Measurements from ENCODE around the gene FEM1C. TPM values are rescaled to one million over a fixed set of nuclear protein-coding genes. Genes with fewer than 3 reads are reported as not detected.

Gene FEM1C
- total RNA-seq, 1 donor from 2014 or later = 28.7 TPM

DNA sequence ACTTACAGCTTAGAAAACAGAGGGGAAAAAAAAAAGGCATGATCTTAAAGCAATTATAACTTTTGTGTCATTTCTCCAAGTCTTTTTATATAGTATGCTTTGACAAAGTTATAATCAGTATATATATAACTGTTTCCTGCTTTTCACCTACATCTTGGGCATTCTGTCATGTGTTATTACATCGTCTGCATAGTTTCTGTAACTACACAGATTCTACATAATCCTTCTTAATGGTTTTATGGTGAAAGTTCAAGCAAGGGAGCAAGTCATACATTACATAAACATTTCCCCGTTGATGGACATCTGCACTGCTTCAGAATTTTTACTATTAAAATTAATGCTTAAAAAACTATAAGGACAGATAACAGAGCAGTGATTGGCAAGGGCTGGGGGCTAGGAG, 12.1 kb downstream of the FEM1C start:
- H4K20me1 ChIP-seq (ENCODE audit: low read depth) = peaks cover 61% of the 10 kb centered on the region
- TF ChIP-seq EZH2 (IDR thresholded peaks at IDR 0.05) = no peak
- TF ChIP-seq, protein P1, sequence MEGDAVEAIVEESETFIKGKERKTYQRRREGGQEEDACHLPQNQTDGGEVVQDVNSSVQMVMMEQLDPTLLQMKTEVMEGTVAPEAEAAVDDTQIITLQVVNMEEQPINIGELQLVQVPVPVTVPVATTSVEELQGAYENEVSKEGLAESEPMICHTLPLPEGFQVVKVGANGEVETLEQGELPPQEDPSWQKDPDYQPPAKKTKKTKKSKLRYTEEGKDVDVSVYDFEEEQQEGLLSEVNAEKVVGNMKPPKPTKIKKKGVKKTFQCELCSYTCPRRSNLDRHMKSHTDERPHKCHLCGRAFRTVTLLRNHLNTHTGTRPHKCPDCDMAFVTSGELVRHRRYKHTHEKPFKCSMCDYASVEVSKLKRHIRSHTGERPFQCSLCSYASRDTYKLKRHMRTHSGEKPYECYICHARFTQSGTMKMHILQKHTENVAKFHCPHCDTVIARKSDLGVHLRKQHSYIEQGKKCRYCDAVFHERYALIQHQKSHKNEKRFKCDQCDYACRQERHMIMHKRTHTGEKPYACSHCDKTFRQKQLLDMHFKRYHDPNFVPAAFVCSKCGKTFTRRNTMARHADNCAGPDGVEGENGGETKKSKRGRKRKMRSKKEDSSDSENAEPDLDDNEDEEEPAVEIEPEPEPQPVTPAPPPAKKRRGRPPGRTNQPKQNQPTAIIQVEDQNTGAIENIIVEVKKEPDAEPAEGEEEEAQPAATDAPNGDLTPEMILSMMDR (IDR thresholded peaks at IDR 0.05) = no peak
- no peak for TF ChIP-seq EZH2phosphoT487 (IDR thresholded peaks at IDR 0.05)
- H3F3A ChIP-seq (ENCODE audit: low read depth) = no peaks in the 10 kb centered on the region
- no peak overlapping the region for H3K4me3 ChIP-seq
- H2AFZ ChIP-seq (replicated peaks) = no peak overlapping the region
- peaks cover 100% of the 10 kb centered on the region for H3K79me2 ChIP-seq (ENCODE audit: low read depth)
- no peak overlapping the region for H3K27ac ChIP-seq
- no peak overlapping the region for H3K9ac ChIP-seq
- peaks cover 3% of the 10 kb centered on the region for H3K4me1 ChIP-seq
- H3K27ac Mint-ChIP-seq = no peak overlapping the region
- H3K4me2 ChIP-seq = no peak overlapping the region
- peaks cover 2% of the 10 kb centered on the region for H3K4me1 Mint-ChIP-seq
- H3K9me3 ChIP-seq (ENCODE audit: low read depth) = no peaks in the 10 kb centered on the region
- peaks cover 16% of the 10 kb centered on the region for H3K9me3 Mint-ChIP-seq
- H3K27me3 ChIP-seq = no peaks in the 10 kb centered on the region
- no peak overlapping the region for H3K4me3 Mint-ChIP-seq
- no peak for DNase-seq (ENCODE audit: low spot score)
- peaks cover 30% of the 10 kb centered on the region for H3K36me3 ChIP-seq
- no peaks in the 10 kb centered on the region for H3K27me3 Mint-ChIP-seq (ENCODE audit: insufficient read depth, low read depth)
- H3K36me3 Mint-ChIP-seq = peaks cover 43% of the 10 kb centered on the region

DNA sequence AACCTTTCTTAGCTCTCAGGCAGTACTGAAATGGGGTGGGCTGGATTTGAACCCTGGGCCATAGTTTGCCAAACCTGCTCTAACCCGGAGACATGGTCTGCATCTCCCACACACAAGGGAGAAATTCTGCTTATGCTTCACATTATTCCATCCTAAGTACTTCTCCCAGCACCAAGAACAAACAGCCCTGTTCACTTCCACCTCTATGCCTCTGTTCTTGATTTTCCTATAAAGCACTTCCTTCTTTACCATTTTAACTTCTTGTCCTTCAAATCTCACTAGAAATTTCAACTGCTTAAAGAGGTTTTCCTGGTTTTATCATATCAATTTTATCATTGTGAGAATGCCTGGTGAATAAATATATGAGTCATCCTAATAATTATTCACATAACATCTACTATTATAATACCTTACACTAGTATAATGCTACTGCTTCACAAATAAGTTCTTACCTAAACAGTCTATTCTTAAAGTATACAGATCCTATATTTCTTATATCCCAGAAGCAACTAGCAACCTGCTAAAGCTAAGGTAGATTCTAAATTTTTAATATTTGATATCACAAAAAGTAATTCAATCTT, 12.7 kb downstream of the FEM1C start:
- no peaks in the 10 kb centered on the region for H3F3A ChIP-seq (ENCODE audit: low read depth)
- peaks cover 30% of the 10 kb centered on the region for H3K36me3 ChIP-seq
- Mint-ChIP-seq H3K36me3 (peaks cover 39% of the 10 kb centered on the region), H3K4me3 (no peak overlapping the region), H3K4me1 (peaks cover 2% of the 10 kb centered on the region), H3K9me3 (peaks cover 11% of the 10 kb centered on the region), H3K27me3 (ENCODE audit: insufficient read depth, low read depth) (no peaks in the 10 kb centered on the region), H3K27ac (no peak overlapping the region)
- H3K4me3 ChIP-seq = no peak overlapping the region
- H3K4me1 ChIP-seq = peaks cover 3% of the 10 kb centered on the region
- TF ChIP-seq, protein P1 (IDR thresholded peaks at IDR 0.05) = no peak
- TF ChIP-seq EZH2phosphoT487 (IDR thresholded peaks at IDR 0.05) (no peak), EZH2 (IDR thresholded peaks at IDR 0.05) (no peak)
- no peak overlapping the region for H2AFZ ChIP-seq (replicated peaks)
- peaks cover 62% of the 10 kb centered on the region for H4K20me1 ChIP-seq (ENCODE audit: low read depth)
- H3K9me3 ChIP-seq (ENCODE audit: low read depth) = no peaks in the 10 kb centered on the region
- H3K27ac ChIP-seq = no peak overlapping the region
- H3K9ac ChIP-seq = no peak overlapping the region
- DNase-seq (ENCODE audit: low spot score) = no peak
- peaks cover 100% of the 10 kb centered on the region for H3K79me2 ChIP-seq (ENCODE audit: low read depth)
- no peaks in the 10 kb centered on the region for H3K27me3 ChIP-seq
- H3K4me2 ChIP-seq = no peak overlapping the region

DNA sequence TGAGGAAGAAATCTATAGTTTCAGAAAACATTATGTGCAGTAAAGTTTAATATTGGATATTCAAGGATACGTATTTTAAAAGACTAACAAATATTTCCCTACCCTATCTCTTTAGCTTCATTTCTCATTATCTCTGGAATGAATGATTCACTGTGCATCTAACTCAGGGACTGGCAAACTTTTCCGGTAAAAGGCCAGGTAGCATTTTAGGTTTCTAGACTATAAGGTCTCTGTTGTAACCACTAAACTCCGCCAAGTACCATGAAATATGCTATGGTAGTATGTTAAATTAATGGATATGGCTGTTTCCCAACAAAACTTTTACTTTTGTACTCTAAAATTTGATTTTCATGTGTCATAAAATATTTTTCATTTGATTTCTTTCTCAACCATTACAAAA, 13.2 kb downstream of the FEM1C start:
- peaks cover 2% of the 10 kb centered on the region for H3K4me1 Mint-ChIP-seq
- no peak overlapping the region for H2AFZ ChIP-seq (replicated peaks)
- no peak overlapping the region for H3K27ac ChIP-seq
- H3K79me2 ChIP-seq (ENCODE audit: low read depth) = peaks cover 100% of the 10 kb centered on the region
- H3K9ac ChIP-seq = no peak overlapping the region
- H3F3A ChIP-seq (ENCODE audit: low read depth) = no peaks in the 10 kb centered on the region
- no peak overlapping the region for H3K4me3 Mint-ChIP-seq
- no peaks in the 10 kb centered on the region for H3K27me3 Mint-ChIP-seq (ENCODE audit: insufficient read depth, low read depth)
- H3K4me1 ChIP-seq = peaks cover 3% of the 10 kb centered on the region
- peaks cover 9% of the 10 kb centered on the region for H3K9me3 Mint-ChIP-seq
- H3K9me3 ChIP-seq (ENCODE audit: low read depth) = no peaks in the 10 kb centered on the region
- no peak overlapping the region for H3K27ac Mint-ChIP-seq
- TF ChIP-seq EZH2 (IDR thresholded peaks at IDR 0.05) (no peak), EZH2phosphoT487 (IDR thresholded peaks at IDR 0.05) (no peak)
- TF ChIP-seq, protein P1 (IDR thresholded peaks at IDR 0.05) = no peak
- no peak for DNase-seq (ENCODE audit: low spot score)
- no peak overlapping the region for H3K4me3 ChIP-seq
- no peaks in the 10 kb centered on the region for H3K27me3 ChIP-seq
- H3K4me2 ChIP-seq = no peak overlapping the region
- peaks cover 67% of the 10 kb centered on the region for H4K20me1 ChIP-seq (ENCODE audit: low read depth)
- H3K36me3 Mint-ChIP-seq = peaks cover 35% of the 10 kb centered on the region
- peaks cover 28% of the 10 kb centered on the region for H3K36me3 ChIP-seq

Measured in neural progenitor cell (in vitro differentiated cells).